ENCODE measurements around the gene ATP10A.

GRCh38 chr15:25679964-25680685, 183.0 kb downstream of the ATP10A start:
- TF ChIP-seq CTCF (IDR thresholded peaks at IDR 0.05; ENCODE audit: poor library complexity) (no peak), EZH2 (IDR thresholded peaks at IDR 0.05; ENCODE audit: borderline replicate concordance) (no peak)
